ENCODE measurements around the gene RYR2. TPM values are rescaled to one million over a fixed set of nuclear protein-coding genes. Genes with fewer than 3 reads are reported as not detected.

RYR2 gene
- total and polyA plus RNA-seq, 2 donors: 0.21 to 0.38 TPM

- no peaks in the 10 kb centered on the region for H3K9me3 ChIP-seq (ENCODE audit: control insufficient read depth in 2 of 2, insufficient read depth in 1 of 2, low read length in 1 of 2)
- no peaks in the 10 kb centered on the region for H3K27me3 ChIP-seq (ENCODE audit: control insufficient read depth in 2 of 2, insufficient read depth in 1 of 2, low read length in 1 of 2)
- H3K4me1 ChIP-seq (ENCODE audit: control insufficient read depth in 2 of 2, insufficient read depth in 2 of 2, low read length in 2 of 2): no peaks in the 10 kb centered on the region
- H3K36me3 ChIP-seq (ENCODE audit: control insufficient read depth in 2 of 2, insufficient read depth in 2 of 2, low read length in 1 of 2): no peaks in the 10 kb centered on the region
- no peak overlapping the region for H3K27ac ChIP-seq (ENCODE audit: low read depth in 1 of 2, low read length in 1 of 2)
- 83% methylated on average over 3 of the region's 3 CpGs for WGBS
- DNase-seq (ENCODE audit: low read depth in 6 of 9, low spot score in 9 of 9): no peak
- H3K4me3 ChIP-seq (ENCODE audit: low read length in 2 of 2): no peak overlapping the region
These were observed 402.3 kb downstream of the RYR2 start for GRCh38 chr1:237444120-237444790.

GRCh38 chr1:237448042-237448441 is 406.1 kb downstream of the RYR2 start:
- 90% methylated on average over 7 of the region's 7 CpGs for WGBS
- Histone ChIP-seq H3K4me3 (ENCODE audit: low read length in 2 of 2) (no peak overlapping the region), H3K4me1 (ENCODE audit: control insufficient read depth in 2 of 2, insufficient read depth in 2 of 2, low read length in 2 of 2) (no peaks in the 10 kb centered on the region), H3K27me3 (ENCODE audit: control insufficient read depth in 2 of 2, insufficient read depth in 1 of 2, low read length in 1 of 2) (no peaks in the 10 kb centered on the region), H3K36me3 (ENCODE audit: control insufficient read depth in 2 of 2, insufficient read depth in 2 of 2, low read length in 1 of 2) (no peaks in the 10 kb centered on the region), H3K9me3 (ENCODE audit: control insufficient read depth in 2 of 2, insufficient read depth in 1 of 2, low read length in 1 of 2) (no peaks in the 10 kb centered on the region), H3K27ac (ENCODE audit: low read depth in 1 of 2, low read length in 1 of 2) (no peak overlapping the region)
- no peak for DNase-seq (ENCODE audit: low read depth in 6 of 9, low spot score in 9 of 9)

- 90% methylated on average over 3 of the region's 3 CpGs for WGBS
- Histone ChIP-seq H3K27ac (ENCODE audit: low read depth in 1 of 2, low read length in 1 of 2) (no peak overlapping the region), H3K36me3 (ENCODE audit: control insufficient read depth in 2 of 2, insufficient read depth in 2 of 2, low read length in 1 of 2) (no peaks in the 10 kb centered on the region), H3K27me3 (ENCODE audit: control insufficient read depth in 2 of 2, insufficient read depth in 1 of 2, low read length in 1 of 2) (no peaks in the 10 kb centered on the region), H3K9me3 (ENCODE audit: control insufficient read depth in 2 of 2, insufficient read depth in 1 of 2, low read length in 1 of 2) (no peaks in the 10 kb centered on the region), H3K4me3 (ENCODE audit: low read length in 2 of 2) (no peak overlapping the region), H3K4me1 (ENCODE audit: control insufficient read depth in 2 of 2, insufficient read depth in 2 of 2, low read length in 2 of 2) (no peaks in the 10 kb centered on the region)
- no peak for DNase-seq (ENCODE audit: low read depth in 6 of 9, low spot score in 9 of 9)
These were observed 415.6 kb downstream of the RYR2 start for GRCh38 chr1:237457573-237457972.

GRCh38 chr1:237467320-237467719 is 425.3 kb downstream of the RYR2 start:
- Histone ChIP-seq H3K9me3 (ENCODE audit: control insufficient read depth in 2 of 2, insufficient read depth in 1 of 2, low read length in 1 of 2) (no peaks in the 10 kb centered on the region), H3K4me3 (ENCODE audit: low read length in 2 of 2) (no peak overlapping the region), H3K4me1 (ENCODE audit: control insufficient read depth in 2 of 2, insufficient read depth in 2 of 2, low read length in 2 of 2) (no peaks in the 10 kb centered on the region), H3K27ac (ENCODE audit: low read depth in 1 of 2, low read length in 1 of 2) (no peak overlapping the region), H3K27me3 (ENCODE audit: control insufficient read depth in 2 of 2, insufficient read depth in 1 of 2, low read length in 1 of 2) (no peaks in the 10 kb centered on the region), H3K36me3 (ENCODE audit: control insufficient read depth in 2 of 2, insufficient read depth in 2 of 2, low read length in 1 of 2) (no peaks in the 10 kb centered on the region)
- DNase-seq (ENCODE audit: low read depth in 6 of 9, low spot score in 9 of 9): no peak
- WGBS: 66% methylated on average over 3 of the region's 3 CpGs

- Histone ChIP-seq H3K36me3 (ENCODE audit: control insufficient read depth in 2 of 2, insufficient read depth in 2 of 2, low read length in 1 of 2) (no peaks in the 10 kb centered on the region), H3K4me3 (ENCODE audit: low read length in 2 of 2) (no peak overlapping the region), H3K27me3 (ENCODE audit: control insufficient read depth in 2 of 2, insufficient read depth in 1 of 2, low read length in 1 of 2) (no peaks in the 10 kb centered on the region), H3K4me1 (ENCODE audit: control insufficient read depth in 2 of 2, insufficient read depth in 2 of 2, low read length in 2 of 2) (no peaks in the 10 kb centered on the region), H3K9me3 (ENCODE audit: control insufficient read depth in 2 of 2, insufficient read depth in 1 of 2, low read length in 1 of 2) (no peaks in the 10 kb centered on the region), H3K27ac (ENCODE audit: low read depth in 1 of 2, low read length in 1 of 2) (no peak overlapping the region)
- WGBS: 81% methylated on average over 7 of the region's 7 CpGs
- no peak for DNase-seq (ENCODE audit: low read depth in 6 of 9, low spot score in 9 of 9)
These were observed 428.8 kb downstream of the RYR2 start for GRCh38 chr1:237470712-237471338.

GRCh38 chr1:237471377-237471776 is 429.4 kb downstream of the RYR2 start:
- DNase-seq (ENCODE audit: low read depth in 6 of 9, low spot score in 9 of 9): no peak
- H3K36me3 ChIP-seq (ENCODE audit: control insufficient read depth in 2 of 2, insufficient read depth in 2 of 2, low read length in 1 of 2): no peaks in the 10 kb centered on the region
- H3K4me1 ChIP-seq (ENCODE audit: control insufficient read depth in 2 of 2, insufficient read depth in 2 of 2, low read length in 2 of 2): no peaks in the 10 kb centered on the region
- H3K27ac ChIP-seq (ENCODE audit: low read depth in 1 of 2, low read length in 1 of 2): no peak overlapping the region
- H3K9me3 ChIP-seq (ENCODE audit: control insufficient read depth in 2 of 2, insufficient read depth in 1 of 2, low read length in 1 of 2): no peaks in the 10 kb centered on the region
- 0% methylated on average over 1 of the region's 1 CpG for WGBS
- H3K27me3 ChIP-seq (ENCODE audit: control insufficient read depth in 2 of 2, insufficient read depth in 1 of 2, low read length in 1 of 2): no peaks in the 10 kb centered on the region
- no peak overlapping the region for H3K4me3 ChIP-seq (ENCODE audit: low read length in 2 of 2)

- WGBS: 0% methylated on average over 2 of the region's 2 CpGs
- DNase-seq (ENCODE audit: low read depth in 6 of 9, low spot score in 9 of 9): no peak
- H3K27me3 ChIP-seq (ENCODE audit: control insufficient read depth in 2 of 2, insufficient read depth in 1 of 2, low read length in 1 of 2): no peaks in the 10 kb centered on the region
- no peaks in the 10 kb centered on the region for H3K36me3 ChIP-seq (ENCODE audit: control insufficient read depth in 2 of 2, insufficient read depth in 2 of 2, low read length in 1 of 2)
- H3K4me1 ChIP-seq (ENCODE audit: control insufficient read depth in 2 of 2, insufficient read depth in 2 of 2, low read length in 2 of 2): no peaks in the 10 kb centered on the region
- H3K9me3 ChIP-seq (ENCODE audit: control insufficient read depth in 2 of 2, insufficient read depth in 1 of 2, low read length in 1 of 2): no peaks in the 10 kb centered on the region
- no peak overlapping the region for H3K27ac ChIP-seq (ENCODE audit: low read depth in 1 of 2, low read length in 1 of 2)
- no peak overlapping the region for H3K4me3 ChIP-seq (ENCODE audit: low read length in 2 of 2)
These were observed 430.0 kb downstream of the RYR2 start for GRCh38 chr1:237471956-237472355.

- no peak overlapping the region for H3K4me3 ChIP-seq (ENCODE audit: low read length in 2 of 2)
- 93% methylated on average over 5 of the region's 5 CpGs for WGBS
- H3K27ac ChIP-seq (ENCODE audit: low read depth in 1 of 2, low read length in 1 of 2): no peak overlapping the region
- H3K36me3 ChIP-seq (ENCODE audit: control insufficient read depth in 2 of 2, insufficient read depth in 2 of 2, low read length in 1 of 2): no peaks in the 10 kb centered on the region
- H3K9me3 ChIP-seq (ENCODE audit: control insufficient read depth in 2 of 2, insufficient read depth in 1 of 2, low read length in 1 of 2): no peaks in the 10 kb centered on the region
- DNase-seq (ENCODE audit: low read depth in 6 of 9, low spot score in 9 of 9): no peak
- no peaks in the 10 kb centered on the region for H3K27me3 ChIP-seq (ENCODE audit: control insufficient read depth in 2 of 2, insufficient read depth in 1 of 2, low read length in 1 of 2)
- no peaks in the 10 kb centered on the region for H3K4me1 ChIP-seq (ENCODE audit: control insufficient read depth in 2 of 2, insufficient read depth in 2 of 2, low read length in 2 of 2)
These were observed 431.9 kb downstream of the RYR2 start for GRCh38 chr1:237473854-237474253.

- H3K36me3 ChIP-seq (ENCODE audit: control insufficient read depth in 2 of 2, insufficient read depth in 2 of 2, low read length in 1 of 2): no peaks in the 10 kb centered on the region
- H3K4me3 ChIP-seq (ENCODE audit: low read length in 2 of 2): no peak overlapping the region
- no peak overlapping the region for H3K27ac ChIP-seq (ENCODE audit: low read depth in 1 of 2, low read length in 1 of 2)
- 92% methylated on average over 4 of the region's 4 CpGs for WGBS
- no peaks in the 10 kb centered on the region for H3K4me1 ChIP-seq (ENCODE audit: control insufficient read depth in 2 of 2, insufficient read depth in 2 of 2, low read length in 2 of 2)
- DNase-seq (ENCODE audit: low read depth in 6 of 9, low spot score in 9 of 9): no peak
- no peaks in the 10 kb centered on the region for H3K9me3 ChIP-seq (ENCODE audit: control insufficient read depth in 2 of 2, insufficient read depth in 1 of 2, low read length in 1 of 2)
- H3K27me3 ChIP-seq (ENCODE audit: control insufficient read depth in 2 of 2, insufficient read depth in 1 of 2, low read length in 1 of 2): no peaks in the 10 kb centered on the region
These were observed 436.1 kb downstream of the RYR2 start for GRCh38 chr1:237478082-237478481.
